ENCODE results near the gene CCL1.

The CCL1 gene

DNA sequence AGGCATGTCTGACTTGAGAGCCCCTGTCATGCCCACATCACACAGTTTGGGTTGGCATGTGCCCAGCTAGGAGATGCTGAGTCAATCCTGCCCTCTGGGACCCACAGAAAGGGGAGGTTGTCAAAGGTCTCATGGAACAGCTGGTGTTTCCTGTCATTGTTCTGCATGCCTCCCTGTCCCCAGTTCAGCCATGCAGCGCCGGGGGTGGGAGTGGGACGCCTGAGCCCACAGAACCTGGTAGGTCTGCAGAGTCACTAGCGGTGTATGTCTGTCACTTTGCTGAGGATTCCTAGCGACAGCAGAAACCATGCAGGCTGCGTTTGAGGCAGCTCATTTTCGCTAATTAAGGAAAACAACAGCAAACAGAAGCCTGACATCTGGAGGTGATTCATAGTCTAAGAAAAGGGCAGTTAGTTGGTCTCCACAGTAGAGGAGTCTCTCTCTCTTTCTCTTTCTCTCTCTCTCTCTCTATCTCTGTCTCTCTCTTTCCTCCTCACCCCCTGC, 19.6 kb upstream of the CCL1 start:
- DNase-seq, result no peak

DNA sequence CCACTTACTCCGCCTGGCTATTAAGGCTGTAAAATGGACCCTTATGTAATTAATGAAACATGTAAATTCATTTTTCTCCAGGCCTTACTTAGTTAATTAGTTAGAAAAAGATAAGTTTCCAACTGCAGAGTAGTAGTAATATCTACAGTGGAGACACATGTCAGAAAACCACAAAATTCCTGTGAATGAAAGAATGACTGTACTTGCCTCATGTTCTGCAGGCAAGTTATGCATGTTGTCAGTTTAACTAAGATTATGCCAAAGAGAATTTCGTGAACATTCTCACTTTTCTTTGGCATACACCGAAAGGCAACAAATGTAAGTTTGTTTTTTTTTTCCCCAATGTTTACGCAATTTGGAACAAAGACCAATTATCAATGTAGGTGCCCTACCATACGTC, 16.8 kb upstream of the CCL1 start:
- no peak for DNase-seq

GRCh38 chr17:34378664-34379101, 15.7 kb upstream of the CCL1 start:
- DNase-seq, result no peak

DNA sequence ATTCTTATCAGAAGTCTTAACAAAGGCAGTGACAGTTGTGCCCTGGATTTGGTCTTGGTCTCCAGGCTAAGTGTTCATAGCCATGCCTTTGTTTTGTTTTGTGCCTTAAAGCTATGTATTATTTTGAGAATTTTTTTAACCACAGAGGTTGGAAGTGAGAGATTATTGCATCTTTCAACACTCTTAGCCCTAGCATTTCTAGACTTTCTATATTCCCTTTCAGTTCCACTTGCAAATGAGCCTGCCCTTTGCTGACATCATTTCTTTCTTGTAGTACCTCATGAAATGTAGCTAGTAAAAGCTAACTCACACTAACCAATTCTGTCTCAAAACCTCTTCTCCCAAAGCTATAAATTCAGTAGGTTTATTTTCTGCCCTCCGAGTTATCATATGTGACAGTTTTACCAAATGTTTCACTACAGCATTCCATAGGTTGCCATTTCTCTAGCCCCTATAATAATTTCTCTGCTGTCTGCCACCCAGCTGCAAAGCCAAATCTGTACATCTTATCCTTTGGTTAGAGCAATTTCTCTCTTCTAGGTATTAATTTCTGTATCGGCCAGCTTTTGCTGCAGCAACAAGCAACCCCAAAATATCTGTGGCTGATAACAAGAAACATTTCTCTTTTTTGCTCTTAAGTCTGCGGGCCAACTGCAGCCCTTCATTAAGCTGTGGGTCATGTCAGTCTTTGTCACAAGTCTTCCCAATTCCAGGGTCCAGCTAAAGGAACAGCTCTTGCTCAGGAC, 14.2 kb upstream of the CCL1 start:
- DNase-seq, result no peak

- DNase-seq, result no peak
Measured at GRCh38 chr17:34375426-34375997, 12.5 kb upstream of the CCL1 start.

DNA sequence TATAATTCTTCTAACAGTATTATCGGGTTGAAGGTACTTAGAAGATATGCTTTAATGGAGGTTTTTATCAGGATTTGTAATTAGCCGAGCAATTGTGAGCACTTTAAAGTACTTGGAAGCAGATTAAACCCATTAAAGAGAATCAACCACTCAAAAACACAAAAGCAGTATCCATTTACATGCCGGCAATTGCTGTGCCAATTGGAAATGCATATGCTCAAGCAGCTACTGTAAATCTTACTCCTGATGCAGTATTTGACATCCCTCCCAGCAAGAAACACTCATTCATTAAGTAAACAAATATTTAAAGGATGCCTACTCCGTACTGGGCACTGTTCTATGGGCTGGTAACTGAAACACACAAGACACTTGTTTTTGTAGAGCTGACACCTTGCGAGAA, 11.4 kb upstream of the CCL1 start:
- DNase-seq, result no peak

- no peak for DNase-seq
Measured at GRCh38 chr17:34371405-34372100, 8.5 kb upstream of the CCL1 start.

GRCh38 chr17:34370997-34371395, 8.0 kb upstream of the CCL1 start:
- DNase-seq, result no peak

DNA sequence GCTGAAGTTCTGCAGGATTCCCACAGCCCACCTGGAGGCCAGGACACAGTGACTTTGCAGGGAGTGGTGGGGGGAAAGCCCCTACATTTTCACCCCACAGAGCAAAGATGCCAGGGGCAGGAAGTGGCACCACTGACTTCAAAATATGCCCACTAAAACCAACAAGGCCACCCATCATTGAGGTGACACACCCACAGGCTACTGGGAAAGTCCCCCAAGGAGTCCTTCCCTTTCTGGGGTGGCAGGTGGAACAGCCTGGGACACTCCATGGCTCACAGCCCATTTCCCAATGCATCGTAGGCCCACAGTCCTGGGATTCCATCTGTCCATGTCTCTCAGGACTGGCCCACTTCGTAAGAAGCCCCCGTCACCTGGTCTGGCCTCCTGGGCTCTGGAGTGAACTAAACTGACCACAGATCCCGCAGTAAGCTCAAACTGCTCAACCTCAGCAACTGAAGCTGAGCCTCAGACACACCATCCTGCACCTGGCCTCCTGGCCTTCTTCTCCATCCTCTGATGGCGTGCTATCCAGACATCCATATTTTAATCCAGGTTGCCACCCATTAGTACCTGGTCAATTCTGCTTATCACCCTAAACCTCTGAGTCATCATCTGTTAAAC, 7.5 kb upstream of the CCL1 start:
- DNase-seq, result no peak

DNA sequence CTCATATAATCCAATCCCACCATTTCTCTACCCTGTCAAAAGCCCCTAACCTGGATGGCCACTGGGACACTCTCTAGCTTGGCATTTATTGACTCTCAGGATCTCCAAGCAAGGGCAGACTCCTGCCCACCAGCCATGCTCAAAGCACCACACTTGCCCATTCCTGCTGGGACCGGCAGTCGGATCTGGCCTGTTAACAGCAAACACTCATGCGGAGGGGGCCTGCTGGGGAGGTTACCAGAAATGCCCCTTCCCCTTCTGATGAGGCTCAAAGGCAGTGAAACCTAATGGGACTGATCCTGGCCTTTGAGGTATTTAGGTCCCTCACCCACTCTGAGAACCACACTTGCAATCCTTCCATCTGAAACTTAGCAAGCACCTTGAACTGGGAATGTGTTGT, 6.5 kb upstream of the CCL1 start:
- no peak for DNase-seq

DNA sequence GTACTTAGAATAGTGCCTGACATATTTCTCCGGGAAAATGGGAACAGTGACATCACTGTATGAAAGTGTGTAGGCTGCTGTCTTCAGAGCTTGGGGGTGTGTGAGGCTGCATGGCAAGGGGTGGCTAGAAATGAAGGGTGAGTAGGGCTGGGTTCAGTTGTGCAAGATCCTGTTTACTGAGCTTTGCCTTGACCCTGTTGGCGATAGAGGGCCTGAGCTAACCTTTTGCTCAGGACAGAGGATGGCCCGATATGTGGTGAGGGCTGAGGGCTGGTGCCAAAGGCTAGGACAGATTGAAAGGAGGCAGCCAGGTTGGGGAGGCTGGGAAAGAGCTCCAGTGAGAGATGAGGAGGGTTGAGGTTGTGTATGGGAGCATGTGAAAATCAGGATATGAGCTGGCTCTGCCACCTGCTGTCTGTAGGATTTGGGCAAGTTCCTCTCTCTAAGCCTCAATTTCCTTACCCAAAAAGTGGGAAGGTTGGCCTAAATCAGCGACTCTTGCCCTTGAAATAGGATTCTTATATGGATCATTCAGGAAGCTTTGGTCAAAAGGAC, 6.0 kb upstream of the CCL1 start:
- DNase-seq, result no peak

GRCh38 chr17:34368196-34368945, 5.3 kb upstream of the CCL1 start:
- DNase-seq, result no peak

DNA sequence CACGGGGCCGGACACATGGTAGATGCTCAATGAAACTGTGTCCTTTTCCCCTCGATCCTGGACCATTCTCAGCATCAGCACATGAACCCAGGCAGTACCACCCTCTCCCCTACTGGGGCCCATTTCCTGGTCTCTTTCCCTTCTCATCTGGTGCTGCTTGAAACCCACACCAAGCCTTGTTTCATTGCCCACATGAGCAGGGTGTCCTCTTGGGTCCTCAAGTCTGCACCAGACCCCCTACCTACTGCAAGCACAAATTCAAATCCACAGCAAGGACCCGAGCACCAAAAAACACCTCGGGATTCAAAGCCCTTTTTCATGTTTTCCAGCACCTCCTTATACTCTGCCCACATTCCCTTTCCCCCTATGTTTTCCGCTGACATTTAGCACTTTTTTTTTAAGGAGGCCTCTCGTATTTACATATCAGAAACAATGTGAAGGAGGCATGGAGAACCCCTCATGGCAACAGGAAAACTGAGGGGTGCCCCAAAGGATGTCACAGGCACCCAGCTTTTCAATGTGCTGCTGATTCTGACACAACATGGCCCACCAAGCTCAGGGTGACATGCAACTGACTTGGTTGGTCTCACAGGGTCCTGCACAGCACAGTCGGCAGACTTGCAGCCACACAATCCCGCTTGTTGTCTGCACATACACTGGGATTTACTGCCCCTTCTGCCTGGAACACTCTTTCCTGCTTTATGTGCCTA, 4.6 kb upstream of the CCL1 start:
- no peak for DNase-seq

GRCh38 chr17:34366529-34367107, 3.6 kb upstream of the CCL1 start:
- DNase-seq, result no peak

DNA sequence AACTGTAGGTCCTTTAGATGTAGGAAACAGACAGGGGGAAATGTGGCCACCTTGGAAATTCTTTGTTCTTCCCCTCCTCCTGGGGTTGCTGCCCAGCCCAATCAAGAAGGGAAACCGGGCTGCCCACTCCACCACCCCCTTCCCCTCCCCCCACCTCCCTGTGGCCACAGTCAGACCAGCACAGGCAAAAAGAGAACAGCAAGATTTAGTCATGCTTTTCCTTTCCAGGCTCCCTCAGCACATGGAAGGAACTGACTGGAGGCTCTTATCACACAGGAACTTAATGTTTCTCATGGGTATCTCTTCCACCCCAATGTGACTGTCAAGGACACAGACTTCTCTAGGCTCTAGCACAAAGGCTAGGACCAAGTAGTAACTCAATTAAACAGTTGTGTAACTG, 3.0 kb upstream of the CCL1 start:
- no peak for DNase-seq

DNA sequence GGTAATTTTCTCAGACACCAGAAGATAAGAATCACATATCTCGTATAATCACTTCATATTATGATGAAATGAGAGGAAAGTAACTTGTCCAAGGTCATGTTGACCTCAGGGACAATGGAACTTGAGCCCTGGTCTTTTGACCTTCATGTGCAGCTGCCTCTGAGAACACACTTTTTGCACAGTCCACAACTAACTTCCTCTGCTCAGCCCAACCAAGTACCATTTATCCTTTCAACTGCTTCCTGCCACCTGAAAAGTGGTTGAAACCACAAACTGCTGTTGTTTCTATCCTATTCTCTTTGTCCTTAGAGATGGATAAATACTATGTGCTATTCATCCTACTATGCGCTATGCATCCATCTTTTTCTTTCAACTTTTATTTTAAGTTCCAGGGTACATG, 2.3 kb upstream of the CCL1 start:
- no peak for DNase-seq

DNA sequence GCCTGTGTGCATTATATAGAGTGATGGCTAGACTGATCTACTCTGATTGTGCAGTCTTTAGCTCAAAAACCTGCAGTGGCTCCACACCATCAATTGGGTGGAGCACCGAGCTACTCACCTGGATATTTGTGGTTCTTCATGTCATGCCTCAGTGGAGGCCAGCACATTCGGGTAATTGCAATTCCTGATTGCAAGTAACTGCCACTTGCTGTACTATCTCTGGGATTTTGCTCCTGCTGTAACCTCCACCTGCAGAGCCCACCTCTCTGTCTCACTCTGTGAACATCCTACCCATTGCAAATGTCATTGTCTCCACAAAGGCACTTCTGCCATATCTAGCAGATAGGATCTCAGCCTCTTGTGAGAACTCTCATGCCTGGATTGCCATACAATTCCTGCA, 1.7 kb upstream of the CCL1 start:
- no peak for DNase-seq

DNA sequence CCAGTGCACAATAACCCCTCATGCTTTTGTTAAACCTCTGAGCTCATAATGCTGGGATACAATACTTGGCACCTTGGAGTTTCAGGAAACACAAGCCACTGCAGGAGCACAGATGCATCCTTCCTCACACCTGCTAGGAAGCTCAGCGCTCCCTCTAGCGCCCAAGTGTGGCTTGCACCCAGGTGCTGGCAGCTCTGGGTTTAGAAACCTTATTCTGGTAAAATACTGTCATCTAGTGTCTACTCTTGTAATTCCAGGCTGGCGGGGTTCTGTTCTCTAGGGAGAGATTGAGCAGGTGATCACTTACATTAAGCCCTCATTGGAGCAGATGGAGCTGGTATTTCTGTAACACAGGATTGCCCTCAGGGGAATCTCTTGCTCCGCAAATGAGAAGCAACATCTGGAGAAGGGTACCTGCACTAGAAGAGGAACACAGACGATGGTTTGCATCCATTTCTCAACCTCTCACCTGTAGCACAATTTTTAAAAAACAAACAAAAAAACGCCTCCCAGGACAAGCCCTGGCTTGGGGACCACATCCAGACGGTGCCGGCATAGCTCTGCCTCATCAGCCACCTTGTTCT, 1.5 kb downstream of the CCL1 start:
- DNase-seq, result peak; percentile 71 to 74

GRCh38 chr17:34360601-34361270, 2.3 kb downstream of the CCL1 start:
- DNase-seq, result no peak

GRCh38 chr17:34358631-34359030, 4.4 kb downstream of the CCL1 start:
- DNase-seq, result no peak

- no peak for DNase-seq
Measured at GRCh38 chr17:34357398-34357797, 5.6 kb downstream of the CCL1 start.

Data from NCI-H1930 (cell line).